SU-DHL-6 (cell line): Measurements from ENCODE around the gene METTL21A.

Experiments
- EZH2phosphoT487 ChIP-seq: fragments of 200-600 bp; sonication (generic), shearing (Covaris generic); conservative IDR thresholded peaks from 2 replicates; pipeline ENCODE4 v1.6.1; 2018; ENCODE audit warnings: mild to moderate bottlenecking, antibody characterized with exemption, low read length, moderate library complexity, mixed read lengths
- TF ChIP-seq, protein P1 (sequence below): fragments of 200-600 bp; sonication (generic); IDR thresholded peaks from one replicate; pipeline ENCODE4 v1.5.1; 2017; ENCODE audit warnings: antibody characterized with exemption, mild to moderate bottlenecking, low read length, moderate library complexity; ENCODE audit not compliant: insufficient read depth, poor library complexity, severe bottlenecking

DNA sequence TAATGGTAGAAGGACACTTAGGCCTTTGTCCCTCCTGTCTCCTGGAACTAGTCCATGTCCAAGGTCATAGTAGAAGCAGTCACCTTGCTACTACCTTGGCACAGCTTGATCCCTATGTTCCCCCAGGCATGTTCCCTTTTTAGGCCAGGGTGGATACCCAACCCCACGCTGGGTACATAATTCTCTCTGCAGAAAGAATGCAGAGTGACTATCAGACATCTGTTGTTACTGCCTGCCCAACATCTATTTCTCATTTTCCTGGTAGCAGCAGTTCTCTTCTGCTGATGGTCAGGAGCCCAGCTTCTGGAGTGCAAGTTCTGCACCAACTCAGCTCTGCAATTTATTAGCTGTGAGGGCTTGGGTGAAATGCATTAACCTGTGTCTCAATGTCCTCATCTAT lies 4.4 kb upstream of the METTL21A start:
- TF ChIP-seq, protein P1, sequence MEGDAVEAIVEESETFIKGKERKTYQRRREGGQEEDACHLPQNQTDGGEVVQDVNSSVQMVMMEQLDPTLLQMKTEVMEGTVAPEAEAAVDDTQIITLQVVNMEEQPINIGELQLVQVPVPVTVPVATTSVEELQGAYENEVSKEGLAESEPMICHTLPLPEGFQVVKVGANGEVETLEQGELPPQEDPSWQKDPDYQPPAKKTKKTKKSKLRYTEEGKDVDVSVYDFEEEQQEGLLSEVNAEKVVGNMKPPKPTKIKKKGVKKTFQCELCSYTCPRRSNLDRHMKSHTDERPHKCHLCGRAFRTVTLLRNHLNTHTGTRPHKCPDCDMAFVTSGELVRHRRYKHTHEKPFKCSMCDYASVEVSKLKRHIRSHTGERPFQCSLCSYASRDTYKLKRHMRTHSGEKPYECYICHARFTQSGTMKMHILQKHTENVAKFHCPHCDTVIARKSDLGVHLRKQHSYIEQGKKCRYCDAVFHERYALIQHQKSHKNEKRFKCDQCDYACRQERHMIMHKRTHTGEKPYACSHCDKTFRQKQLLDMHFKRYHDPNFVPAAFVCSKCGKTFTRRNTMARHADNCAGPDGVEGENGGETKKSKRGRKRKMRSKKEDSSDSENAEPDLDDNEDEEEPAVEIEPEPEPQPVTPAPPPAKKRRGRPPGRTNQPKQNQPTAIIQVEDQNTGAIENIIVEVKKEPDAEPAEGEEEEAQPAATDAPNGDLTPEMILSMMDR, result no peak
- no peak for TF ChIP-seq EZH2phosphoT487
